Stimulated activated CD4-positive, alpha-beta T cell treated with anti-CD3 and anti-CD28 coated beads, Interleukin-1b, Interleukin-23, amount 100 ng/mL, for 24 hours (primary cell): Measurements from ENCODE around the gene NKAIN4.

ENCODE experiments used
- DNase-seq, 4 experiments: peaks; one replicate each; pipeline ENCODE4 v3.0.0-alpha.2; 2020; ENCODE audit warnings: low read depth in 4 of 4, low spot score in 1 of 4

NKAIN4 gene

DNA sequence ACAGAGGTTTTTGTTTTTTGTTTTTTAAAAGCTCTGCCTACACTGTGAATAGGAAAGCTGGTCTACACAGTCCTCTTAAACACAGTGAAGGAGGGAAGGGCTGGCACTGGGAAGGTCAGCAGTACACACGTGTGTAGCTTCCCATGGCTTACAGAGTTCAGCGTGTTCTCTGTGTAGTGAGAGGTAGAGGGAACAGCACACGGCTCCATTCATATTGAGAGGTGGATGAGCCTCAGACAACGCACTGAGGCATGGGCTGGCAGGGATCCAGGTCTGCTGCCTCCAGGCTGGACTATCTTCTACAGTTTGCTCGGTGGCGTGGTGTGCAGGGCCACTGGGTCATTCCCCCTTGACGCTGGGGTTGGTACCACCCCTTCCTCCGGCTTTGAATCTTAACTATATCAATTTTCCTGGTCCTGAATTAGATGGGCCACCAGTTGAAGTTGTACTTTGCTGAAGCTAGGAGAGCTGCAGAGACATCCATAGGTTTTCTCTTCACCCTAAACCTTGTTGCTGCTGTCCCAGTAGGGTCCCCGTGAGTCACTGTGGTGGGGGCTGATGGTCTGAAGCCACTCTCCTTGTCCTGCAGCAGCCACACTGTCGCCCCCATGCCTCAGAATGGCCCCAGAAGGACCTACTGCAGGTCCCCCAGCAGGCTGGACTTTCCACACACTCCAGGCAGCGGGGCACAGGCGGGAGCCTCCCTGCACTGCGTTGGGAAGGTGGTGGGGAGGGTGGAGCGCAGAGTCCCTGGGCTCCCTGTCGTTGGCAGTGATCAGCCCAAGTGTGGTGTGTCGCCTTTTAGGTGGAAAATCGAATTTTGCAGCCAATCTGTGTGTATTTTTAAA is 20.3 kb upstream of the NKAIN4 start:
- no peak for DNase-seq

DNA sequence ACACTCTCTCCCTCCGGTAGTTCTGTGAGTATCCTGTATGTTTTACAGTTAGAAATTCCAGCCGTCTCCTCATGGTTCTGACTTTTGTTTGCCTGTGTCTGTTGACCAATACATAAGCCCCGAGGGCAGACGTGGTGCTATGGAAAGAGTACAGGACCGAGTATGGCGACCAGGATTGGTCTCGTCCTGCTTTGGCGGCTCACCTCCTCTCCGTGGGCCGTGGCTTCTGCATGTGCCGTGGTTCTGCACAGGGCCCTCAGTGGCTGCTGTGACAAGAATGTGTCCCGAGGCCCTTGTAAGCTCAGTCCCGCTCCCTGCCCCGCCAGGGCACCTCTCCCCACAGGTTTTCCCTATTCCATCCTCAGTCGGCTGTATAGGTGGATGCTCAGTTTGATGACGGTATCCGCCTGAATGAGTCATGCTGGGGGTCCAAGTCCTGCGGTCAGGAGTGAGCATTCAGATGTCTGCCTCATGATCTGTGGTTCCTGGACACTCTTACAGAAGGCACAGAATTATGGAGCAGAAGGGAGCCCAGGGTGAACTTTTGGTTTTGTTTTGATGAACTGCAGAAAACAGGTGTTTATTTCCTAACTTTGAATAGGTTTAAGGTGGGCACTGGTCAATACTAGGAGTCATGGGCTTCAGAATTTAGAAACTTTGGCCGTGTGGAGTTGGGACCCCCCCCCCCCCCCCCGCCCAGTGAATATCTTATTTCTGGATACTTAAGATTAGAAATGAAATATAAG is 19.5 kb upstream of the NKAIN4 start:
- no peak for DNase-seq

DNA sequence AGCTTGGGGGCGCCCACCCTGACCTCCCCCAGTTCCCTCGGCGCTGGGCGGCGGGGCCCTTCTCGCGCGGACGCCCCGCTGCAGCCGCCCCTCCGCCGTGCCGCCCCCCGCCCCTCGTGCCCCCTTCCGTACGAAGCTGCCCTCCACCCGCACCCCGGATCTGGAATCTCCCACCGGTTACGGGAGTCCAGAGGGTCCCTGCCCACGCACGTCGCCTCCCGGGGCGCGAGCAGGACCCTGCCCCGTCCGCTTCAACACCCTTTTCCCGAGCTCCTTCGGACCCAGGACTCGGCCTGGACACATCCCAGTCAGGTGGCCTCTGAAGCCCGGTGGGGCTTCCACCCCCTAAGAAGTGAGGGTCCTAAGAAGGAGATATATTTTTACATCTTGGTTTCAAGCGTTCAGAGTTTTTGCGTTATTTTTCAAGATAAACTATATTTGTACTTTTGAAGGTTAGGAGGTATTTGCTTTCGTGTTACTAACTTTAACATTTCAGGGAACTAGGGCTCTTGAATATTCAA is 18.9 kb upstream of the NKAIN4 start:
- no peak for DNase-seq

DNA sequence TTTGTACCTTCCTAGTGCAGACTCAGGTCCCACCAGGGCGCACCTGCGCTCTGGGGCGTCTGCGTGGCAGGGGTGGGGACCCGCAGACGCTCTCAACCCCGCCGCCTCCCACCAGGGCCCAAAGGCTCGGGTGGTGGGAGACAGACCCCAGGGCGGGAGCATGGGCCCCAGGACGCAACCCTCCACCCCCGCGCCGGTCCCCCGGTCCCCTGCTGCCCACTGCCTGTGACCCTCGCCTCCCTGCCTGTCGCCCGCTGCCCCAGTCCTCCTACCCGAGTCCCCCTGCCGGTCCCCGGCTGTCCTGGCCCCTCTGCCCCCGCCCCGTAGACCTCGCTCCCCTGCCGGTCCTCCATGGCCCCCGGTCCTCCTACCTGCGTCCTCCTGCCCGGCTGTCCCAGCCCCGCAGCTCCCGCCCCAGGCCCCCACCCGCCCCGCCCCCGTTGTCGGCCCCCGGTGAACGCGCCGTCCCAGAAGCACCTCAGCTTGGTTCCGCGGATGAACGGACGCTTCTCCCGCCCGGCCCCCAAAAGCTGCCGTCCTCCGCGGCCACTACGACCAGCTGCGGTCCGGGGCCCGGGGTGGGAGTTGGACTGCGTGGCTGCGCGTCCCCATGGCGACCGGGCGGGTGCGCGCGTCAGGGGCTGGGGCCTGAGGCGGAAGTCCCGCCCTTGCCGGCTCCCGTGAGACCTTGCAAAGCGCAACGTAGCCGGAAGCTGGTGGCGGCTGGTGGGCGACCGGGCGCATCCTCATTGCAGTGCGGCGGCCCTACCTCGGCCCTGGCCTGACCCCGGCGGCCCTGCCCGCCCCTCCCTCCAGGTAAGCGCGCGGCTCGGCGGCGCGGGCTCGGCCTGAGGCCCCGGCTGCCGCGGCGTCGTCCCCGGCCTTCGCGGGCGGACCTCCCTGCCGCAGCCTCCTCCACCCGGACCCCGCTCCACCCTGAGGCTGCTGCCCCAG is 18.1 kb upstream of the NKAIN4 start, which contains the start of gene ARFGAP1:
Gene ARFGAP1, plus strand, starts transcription at position 709 of the 954 bp plus-strand sequence. CDS start 2,768 bp downstream, outside the sequence.
- peak; percentile 79 to 87 (median 84) for DNase-seq

GRCh38 chr20:63270606-63271325 is 16.5 kb upstream of the NKAIN4 start:
- DNase-seq = no peak

GRCh38 chr20:63269724-63270123 is 15.5 kb upstream of the NKAIN4 start:
- no peak for DNase-seq

- no peak for DNase-seq
Observed at GRCh38 chr20:63268671-63269439, 14.6 kb upstream of the NKAIN4 start.

DNA sequence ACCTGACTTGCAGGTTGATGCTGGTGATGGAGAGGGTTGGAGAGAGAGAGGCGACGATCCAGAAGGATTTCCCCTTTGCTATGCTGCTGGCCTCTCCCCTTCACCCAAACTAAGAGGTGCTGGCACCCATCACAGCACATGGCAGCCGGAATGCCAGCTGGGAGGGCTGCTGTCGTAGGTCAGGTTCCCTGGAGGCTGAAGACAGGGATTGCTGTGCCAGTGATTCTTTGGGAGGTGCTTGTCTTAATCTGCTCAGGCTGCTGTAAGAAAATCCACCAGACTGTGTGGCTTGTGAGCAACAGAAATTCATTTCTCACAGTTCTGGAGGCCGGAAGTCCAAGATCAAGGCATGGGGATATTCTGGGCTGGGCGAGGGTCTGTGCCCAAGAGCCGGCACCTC is 14.0 kb upstream of the NKAIN4 start:
- DNase-seq = no peak

- no peak for DNase-seq
Observed at GRCh38 chr20:63267691-63268090, 13.4 kb upstream of the NKAIN4 start.

DNA sequence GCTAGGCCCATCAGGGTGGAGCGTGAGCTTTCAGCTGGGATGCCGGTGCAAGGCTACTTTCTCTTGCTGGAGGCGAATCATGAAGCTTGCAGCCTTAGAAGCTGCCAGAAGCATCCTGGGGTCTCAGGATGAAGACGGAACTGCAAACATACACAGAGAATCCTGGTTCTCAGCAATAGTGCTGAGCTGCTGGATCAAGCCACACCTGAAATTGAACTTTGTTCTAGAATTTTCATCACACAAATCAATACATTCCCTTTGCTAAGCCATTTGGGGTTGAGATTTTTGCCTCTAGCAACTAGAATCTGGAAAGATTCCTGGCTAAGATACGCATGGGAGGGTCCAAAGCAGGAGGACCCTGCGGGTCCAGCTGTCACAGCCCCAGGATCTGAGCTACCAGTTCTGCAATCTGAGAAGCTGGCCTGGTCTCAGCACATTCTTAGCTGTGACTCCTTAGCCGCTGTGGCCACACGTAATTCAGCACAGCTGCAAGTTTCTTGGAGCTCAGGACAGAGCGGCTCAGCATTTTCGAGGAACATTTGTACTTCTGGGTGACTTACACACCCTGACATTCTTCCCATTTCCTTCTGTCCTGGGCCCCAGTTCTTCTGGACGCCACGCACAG is 11.7 kb upstream of the NKAIN4 start:
- DNase-seq = no peak

DNA sequence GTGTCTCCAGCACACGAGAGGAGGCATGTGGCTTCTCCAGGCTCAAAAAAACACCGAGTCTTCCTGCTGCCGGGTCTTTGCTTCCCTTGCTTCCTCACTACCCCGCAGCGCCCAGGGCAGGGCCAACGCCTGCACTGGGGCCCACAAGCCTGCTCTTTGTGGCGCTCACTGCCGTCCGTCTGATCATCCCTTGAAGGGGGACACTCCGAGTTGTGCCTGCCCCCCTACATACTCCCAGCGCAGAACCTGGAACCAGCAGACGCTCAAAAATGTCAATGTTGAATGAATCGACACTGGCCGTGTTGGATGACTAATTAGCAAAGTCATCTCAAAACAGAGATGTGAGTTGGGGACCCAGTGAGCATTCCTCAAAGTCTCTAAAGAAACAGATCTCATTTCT is 10.3 kb upstream of the NKAIN4 start:
- DNase-seq = no peak

DNA sequence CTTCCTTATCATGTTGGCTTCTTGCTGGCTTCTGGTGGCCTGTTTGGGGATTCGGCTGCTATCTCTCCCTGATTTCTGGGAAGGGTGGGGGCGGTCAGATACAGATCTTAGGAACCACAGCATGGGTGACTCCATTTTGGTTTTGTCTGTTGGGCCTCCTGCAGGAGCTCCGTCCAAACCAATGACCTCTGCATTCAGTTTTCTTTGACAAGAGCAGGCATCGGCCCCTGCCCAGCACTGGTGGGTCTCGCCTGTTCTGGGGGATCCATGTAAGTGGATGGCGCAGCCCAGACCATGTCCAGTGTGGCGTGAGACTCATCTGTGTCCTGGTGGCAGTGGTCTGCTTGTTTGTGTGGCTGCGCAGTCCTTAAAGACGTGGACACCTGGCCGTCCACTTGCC is 9.7 kb upstream of the NKAIN4 start:
- no peak for DNase-seq

DNA sequence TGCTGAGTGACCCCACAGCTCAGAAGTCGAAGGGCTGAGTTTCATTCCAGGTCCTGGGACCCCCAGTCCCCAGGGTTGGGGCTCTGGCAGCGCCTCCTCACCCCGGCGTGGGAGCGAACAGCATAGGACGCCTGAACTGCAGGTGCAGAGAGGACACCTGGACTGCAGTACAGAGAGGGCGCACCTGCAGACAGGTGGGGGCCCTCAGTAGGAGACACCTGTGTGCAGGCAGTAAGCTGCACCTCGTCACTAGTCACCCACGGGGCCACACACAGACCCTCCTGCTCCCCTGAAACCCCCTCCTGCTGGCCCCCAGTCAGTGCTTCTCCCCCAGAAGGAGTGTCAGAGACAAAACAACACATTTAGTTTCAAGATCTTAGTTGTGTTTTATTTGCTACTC is 8.6 kb upstream of the NKAIN4 start:
- DNase-seq = no peak

GRCh38 chr20:63261795-63262528 is 7.7 kb upstream of the NKAIN4 start:
- DNase-seq = no peak

DNA sequence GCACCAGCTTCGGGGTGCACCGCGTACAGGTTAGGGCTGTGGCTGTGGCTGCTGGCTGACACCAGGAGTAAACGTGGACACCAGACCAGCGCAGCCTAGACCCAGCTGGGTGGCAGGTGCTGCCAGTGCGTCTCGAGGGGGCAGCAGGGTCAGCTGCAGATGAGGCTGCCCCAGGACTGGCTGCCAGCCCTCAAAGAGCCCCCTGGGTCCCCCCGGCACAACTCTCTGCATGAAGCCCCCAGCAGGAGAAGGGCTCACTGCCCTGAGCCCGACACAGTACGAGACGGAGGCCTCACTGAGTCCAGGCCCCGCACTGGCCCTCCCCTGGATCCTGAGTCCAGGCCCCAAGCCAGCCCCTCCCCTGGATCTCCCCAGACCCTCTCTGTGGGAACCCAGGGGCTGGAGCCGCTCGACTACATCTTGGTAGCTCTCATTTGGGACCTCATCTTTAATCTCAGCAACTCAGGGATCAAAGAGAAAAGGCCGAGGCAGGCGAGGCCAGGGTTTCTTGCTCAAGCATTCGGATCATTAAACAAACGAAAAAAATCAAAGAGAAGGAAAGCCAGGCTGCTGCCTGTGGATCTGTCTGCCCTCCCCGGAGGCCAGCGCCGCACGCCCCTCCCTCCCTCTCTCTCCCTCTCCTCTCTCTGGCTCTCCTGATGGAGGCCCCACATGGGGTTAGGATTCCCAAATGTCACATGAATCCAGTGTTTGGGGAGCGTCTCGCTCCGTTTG is 7.0 kb upstream of the NKAIN4 start:
- no peak for DNase-seq

DNA sequence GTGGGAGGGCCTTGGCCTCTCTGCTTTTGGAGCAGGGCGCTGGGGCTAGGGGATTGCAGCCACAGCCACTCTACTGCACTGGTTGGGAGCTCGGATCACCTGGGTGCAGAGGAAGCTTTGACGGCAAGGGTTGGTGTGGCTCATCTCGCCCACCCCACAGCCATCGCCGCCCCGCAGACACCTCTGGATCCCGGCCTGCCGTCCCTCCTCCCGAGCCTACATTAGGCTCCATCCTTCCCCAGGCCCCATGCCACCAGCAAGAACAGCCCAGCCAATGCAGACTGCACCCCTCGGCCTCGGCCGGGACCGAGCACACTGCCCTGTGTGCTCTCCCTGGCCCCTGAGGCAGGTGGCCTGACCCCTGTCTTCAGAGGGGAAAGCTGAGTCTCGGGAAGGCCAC is 6.3 kb upstream of the NKAIN4 start:
- no peak for DNase-seq

GRCh38 chr20:63259734-63260460 is 5.6 kb upstream of the NKAIN4 start:
- no peak for DNase-seq
